Activated CD4-positive, alpha-beta memory T cell treated with anti-CD3 and anti-CD28 coated beads for 36 hours (primary cell): ENCODE results near the gene GPR33. TPM values are rescaled to one million over a fixed set of nuclear protein-coding genes. Genes with fewer than 3 reads are reported as not detected.
"Not testable (repeated sequence)": the region's sequence is repeated elsewhere in the genome, so short reads cannot be mapped to it uniquely, and the experiment has no call there.

Experiments
- CTCF ChIA-PET: fragments of 350-600 bp; sonication (Branson Sonifier 250); formaldehyde crosslinking; loops from one replicate; lab custom pipeline; 2021; ENCODE audit warnings: antibody characterized with exemption, inconsistent platforms; lab: Charles Lee
- POLR2A ChIA-PET: fragments of 350-600 bp; sonication (Branson Sonifier 250); formaldehyde crosslinking; loops from one replicate; lab custom pipeline; 2021; ENCODE audit warnings: antibody characterized with exemption; lab: Charles Lee
- DNase-seq: peaks from one replicate; pipeline ENCODE4 v3.0.0-alpha.2; 2020
- H3K27ac Mint-ChIP-seq: one replicate; pipeline ENCODE4 v1.8.0; 2021; ENCODE audit warnings: mixed read lengths
- H3K27me3 Mint-ChIP-seq: one replicate; pipeline ENCODE4 v1.8.0; 2021; ENCODE audit warnings: mixed read lengths
- H3K36me3 Mint-ChIP-seq: one replicate; pipeline ENCODE4 v1.8.0; 2021; ENCODE audit warnings: mixed read lengths
- H3K4me1 Mint-ChIP-seq: one replicate; pipeline ENCODE4 v1.8.0; 2021; ENCODE audit warnings: low read depth, mixed read lengths
- H3K4me3 Mint-ChIP-seq: one replicate; pipeline ENCODE4 v1.8.0; 2021; ENCODE audit warnings: mild to moderate bottlenecking, mixed read lengths
- H3K9me3 Mint-ChIP-seq: one replicate; pipeline ENCODE4 v1.8.0; 2021; ENCODE audit warnings: mixed read lengths
- intact Hi-C: fragments of 100-400 bp; cut with micrococcal nuclease; formaldehyde crosslinking; loops from one replicate; pipeline ENCODE4 v1.15.1; 2023
- total RNA-seq, 2 experiments: library from RNA; stranded (reverse); gene quantifications; one replicate each; pipeline ENCODE4 v1.2.3, GENCODE V29; 2021

GPR33 gene
- total RNA-seq, 2 experiments from 2014 or later = not detected

DNA sequence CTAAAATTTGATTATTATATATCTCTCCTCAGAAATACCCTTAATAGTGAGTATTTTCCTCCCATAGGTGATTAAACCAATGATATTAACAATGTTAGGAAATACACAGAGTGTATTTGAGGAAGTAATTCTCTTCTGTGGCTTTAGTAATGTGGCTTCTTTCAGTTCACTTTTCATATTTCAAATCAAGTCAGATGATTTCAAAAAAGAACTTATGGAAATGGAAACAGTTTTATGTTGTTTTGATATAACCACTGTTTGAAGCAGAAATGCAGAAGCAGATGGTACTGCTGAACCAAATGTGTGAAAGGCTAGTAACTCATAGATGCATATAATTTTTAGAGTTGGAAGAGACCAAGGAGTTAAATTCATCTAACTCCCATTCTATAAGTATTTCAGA, 1.9 kb upstream of the GPR33 start:
- H3K9me3 Mint-ChIP-seq = no peaks in the 10 kb centered on the region
- H3K27me3 Mint-ChIP-seq = peaks cover 3% of the 10 kb centered on the region
- ChIA-PET CTCF (no interaction called here), POLR2A (no interaction called here)
- no peaks in the 10 kb centered on the region for H3K36me3 Mint-ChIP-seq
- H3K4me1 Mint-ChIP-seq = no peaks in the 10 kb centered on the region
- DNase-seq = no peak
- intact Hi-C loops = no loop called here
- no peak overlapping the region for H3K27ac Mint-ChIP-seq
- H3K4me3 Mint-ChIP-seq = no peak overlapping the region

DNA sequence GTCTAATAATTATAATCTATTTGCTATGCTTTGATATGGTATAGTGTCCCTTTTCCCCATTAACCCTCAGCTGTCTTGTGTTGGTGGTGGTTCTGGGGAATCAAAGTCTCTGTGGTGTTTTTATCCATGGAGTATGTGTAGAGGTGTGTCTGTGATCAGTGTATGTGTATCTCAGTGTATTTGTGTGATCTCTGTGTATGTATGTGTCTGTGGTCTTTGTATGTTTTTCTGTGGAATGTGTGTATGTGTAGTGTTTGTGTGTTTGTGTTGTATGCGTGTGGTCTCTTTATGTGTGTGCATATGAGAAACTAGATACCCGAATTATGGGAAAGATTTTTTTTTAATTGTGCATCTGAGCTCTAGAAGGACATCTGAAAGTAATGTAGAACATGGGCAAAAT, 1.1 kb downstream of the GPR33 start:
- intact Hi-C loops = no loop called here
- Mint-ChIP-seq H3K4me3 (no peak overlapping the region), H3K4me1 (no peaks in the 10 kb centered on the region), H3K9me3 (no peaks in the 10 kb centered on the region), H3K27me3 (no peaks in the 10 kb centered on the region), H3K36me3 (no peaks in the 10 kb centered on the region), H3K27ac (no peak overlapping the region)
- POLR2A ChIA-PET = interaction anchor here (0.6 kb wide), 1 partner anchor 1002 kb away, joined by 3 read pairs; no protein-coding TSS in a partner anchor
- no peak for DNase-seq
- CTCF ChIA-PET = no interaction called here

DNA sequence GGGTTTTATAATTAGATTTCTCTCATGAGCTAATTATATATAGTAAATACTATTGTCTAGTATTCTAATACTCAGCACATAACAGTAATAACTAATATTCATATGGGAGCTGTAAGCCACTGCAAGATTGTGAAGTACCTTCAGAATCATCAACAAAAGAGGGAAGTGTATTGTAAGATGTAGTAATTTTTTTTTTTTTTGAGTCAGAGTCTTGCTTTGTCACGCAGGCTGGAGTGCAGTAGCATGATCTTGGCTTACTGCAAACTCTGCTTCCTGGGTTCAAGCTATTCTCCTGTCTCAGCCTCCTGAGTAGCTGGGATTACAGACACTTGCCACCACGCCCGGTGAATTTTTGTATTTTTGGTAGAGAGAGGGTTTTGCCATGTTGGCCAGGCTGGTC, 3.1 kb downstream of the GPR33 start:
- Mint-ChIP-seq H3K4me1 (no peaks in the 10 kb centered on the region), H3K27ac (no peak overlapping the region), H3K9me3 (no peaks in the 10 kb centered on the region), H3K27me3 (peaks cover 7% of the 10 kb centered on the region), H3K4me3 (no peak overlapping the region), H3K36me3 (no peaks in the 10 kb centered on the region)
- ChIA-PET POLR2A (no interaction called here), CTCF (no interaction called here)
- intact Hi-C loops = no loop called here
- no peak for DNase-seq

DNA sequence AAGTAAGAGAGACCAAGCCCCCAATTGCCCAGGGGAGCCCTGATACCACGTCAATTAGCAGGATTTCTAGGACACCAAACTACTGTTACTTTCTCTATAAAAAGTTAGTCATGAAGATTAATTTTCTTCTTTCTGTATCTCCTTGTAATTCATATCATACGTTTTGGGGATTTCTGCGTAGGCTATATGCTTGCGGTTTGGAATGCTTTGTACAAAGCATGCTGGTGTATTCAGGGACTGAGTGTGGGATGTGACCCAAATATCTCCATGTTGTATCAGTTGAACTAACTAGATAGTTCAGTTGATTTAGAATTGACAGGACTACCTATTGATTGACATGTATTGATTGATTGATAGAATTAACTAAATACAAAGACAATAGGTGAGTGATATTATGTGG, 7.7 kb downstream of the GPR33 start:
- ChIA-PET POLR2A (no interaction called here), CTCF (no interaction called here)
- Mint-ChIP-seq H3K36me3 (no peaks in the 10 kb centered on the region), H3K4me1 (no peaks in the 10 kb centered on the region), H3K4me3 (no peak overlapping the region), H3K9me3 (no peaks in the 10 kb centered on the region), H3K27ac (no peak overlapping the region), H3K27me3 (peaks cover 9% of the 10 kb centered on the region)
- intact Hi-C loops = no loop called here
- DNase-seq = no peak

DNA sequence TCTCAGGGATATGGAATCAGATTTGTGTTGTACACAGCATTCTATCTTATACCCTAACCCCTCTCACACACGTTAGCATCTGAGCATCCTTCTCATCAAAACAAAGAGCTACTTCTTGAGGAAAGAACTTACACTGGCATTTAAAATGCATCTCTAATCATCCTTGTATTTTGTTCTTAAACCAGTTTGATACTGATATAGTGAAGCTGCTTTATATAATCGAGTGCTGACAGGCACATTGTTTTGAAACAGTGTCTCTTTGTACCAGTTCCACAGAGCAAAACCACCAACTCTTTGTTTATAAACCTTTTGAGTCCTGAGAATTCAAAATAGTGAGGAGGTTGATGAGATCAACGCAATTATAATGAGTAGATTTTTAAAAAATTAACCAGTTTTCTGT, 8.8 kb downstream of the GPR33 start:
- POLR2A ChIA-PET = no interaction called here
- H3K27ac Mint-ChIP-seq = no peak overlapping the region

DNA sequence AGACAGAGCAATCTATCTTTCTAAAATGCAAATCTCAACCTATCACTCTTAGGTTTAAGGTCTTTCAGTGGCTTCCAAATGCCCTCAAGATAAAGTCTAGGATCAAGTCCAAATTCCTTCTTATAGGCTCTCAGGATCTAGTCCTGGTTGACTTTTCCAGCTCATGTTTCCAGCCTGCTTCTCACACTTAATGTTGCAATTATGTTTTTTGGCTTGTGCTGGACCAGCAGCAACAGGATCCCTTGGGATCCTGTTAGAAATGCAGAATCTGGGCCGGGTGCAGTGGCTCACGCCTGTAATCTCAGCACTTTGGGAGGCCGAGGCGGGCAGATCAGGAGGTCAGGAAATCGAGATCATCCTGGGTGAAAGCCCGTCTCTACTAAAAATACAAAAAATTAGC, 10.6 kb downstream of the GPR33 start:
- no peaks in the 10 kb centered on the region for H3K36me3 Mint-ChIP-seq
- no peak overlapping the region for H3K4me3 Mint-ChIP-seq
- peaks cover 9% of the 10 kb centered on the region for H3K27me3 Mint-ChIP-seq
- H3K4me1 Mint-ChIP-seq = no peaks in the 10 kb centered on the region
- POLR2A ChIA-PET = no interaction called here
- H3K9me3 Mint-ChIP-seq = no peaks in the 10 kb centered on the region
- no peak for DNase-seq
- intact Hi-C loops = no loop called here
- CTCF ChIA-PET = no interaction called here
- no peak overlapping the region for H3K27ac Mint-ChIP-seq

More for the DNA sequence above, 8.8 kb downstream of the GPR33 start:
- no peak overlapping the region for H3K4me3 Mint-ChIP-seq
- no peaks in the 10 kb centered on the region for H3K9me3 Mint-ChIP-seq
- no peaks in the 10 kb centered on the region for H3K4me1 Mint-ChIP-seq
- CTCF ChIA-PET = no interaction called here
- no peak for DNase-seq
- peaks cover 9% of the 10 kb centered on the region for H3K27me3 Mint-ChIP-seq
- no peaks in the 10 kb centered on the region for H3K36me3 Mint-ChIP-seq
- intact Hi-C loops = no loop called here

DNA sequence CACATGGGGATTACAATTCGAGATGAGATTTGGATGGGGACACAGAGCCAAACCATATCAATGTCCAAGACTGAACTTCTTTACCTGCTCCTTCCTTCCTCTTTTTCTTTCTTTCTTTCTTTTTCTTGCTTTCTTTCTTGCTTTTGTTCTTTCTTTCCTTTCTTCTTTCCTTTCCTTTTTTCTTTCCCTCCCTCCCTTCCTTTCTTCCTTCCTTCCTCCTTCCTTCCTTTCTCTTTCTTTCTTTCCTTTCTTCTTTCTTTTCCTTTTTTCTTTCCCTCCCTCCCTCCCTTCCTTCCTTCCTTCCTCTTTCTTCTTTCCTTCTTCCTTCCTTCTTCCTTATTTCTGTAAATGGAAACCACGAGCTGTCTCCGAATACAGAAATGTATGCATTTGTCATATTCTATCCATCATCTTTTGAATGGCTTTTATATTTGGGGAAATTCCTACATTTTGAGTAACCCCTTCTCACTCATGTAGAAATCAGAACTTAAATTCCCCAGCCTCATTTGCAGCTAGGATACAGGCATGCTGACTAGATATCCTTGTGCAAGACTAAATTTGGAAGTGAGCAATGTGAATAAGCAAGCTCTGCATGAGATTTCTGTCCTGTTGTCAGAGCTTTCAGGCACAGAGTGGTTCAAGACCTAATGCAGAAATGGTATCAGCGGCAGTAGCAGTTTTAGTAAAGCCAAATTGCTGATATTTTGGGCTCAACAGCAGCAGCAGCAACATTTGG, 11.5 kb downstream of the GPR33 start:
- H3K27me3 Mint-ChIP-seq = peaks cover 9% of the 10 kb centered on the region
- H3K4me3 Mint-ChIP-seq = no peak overlapping the region
- POLR2A ChIA-PET = no interaction called here
- H3K36me3 Mint-ChIP-seq = no peaks in the 10 kb centered on the region
- intact Hi-C loops = no loop called here
- no peak for DNase-seq
- no peaks in the 10 kb centered on the region for H3K4me1 Mint-ChIP-seq
- H3K27ac Mint-ChIP-seq = no peak overlapping the region
- CTCF ChIA-PET = no interaction called here
- no peaks in the 10 kb centered on the region for H3K9me3 Mint-ChIP-seq

DNA sequence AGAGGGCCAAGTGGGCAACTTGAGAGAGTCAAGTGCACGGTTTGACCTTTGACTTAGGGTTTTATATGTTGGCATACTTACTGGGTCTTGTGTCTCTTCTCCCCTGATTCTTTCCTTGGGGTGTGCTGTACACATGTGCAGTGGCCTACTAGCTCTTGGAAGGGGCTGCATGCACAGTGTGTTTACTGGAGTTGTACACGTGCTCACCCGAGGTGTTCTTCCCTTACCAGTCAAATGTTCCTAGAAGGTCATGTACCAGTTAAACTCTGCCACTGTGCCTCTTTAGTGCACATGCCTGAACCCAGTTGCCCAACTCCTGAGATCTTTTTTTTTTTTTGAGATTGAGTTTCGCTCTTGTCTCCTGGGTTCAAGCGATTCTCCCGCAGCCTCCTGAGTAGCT, 21.3 kb downstream of the GPR33 start:
- Mint-ChIP-seq H3K27me3 (no peaks in the 10 kb centered on the region), H3K4me1 (no peaks in the 10 kb centered on the region), H3K36me3 (no peaks in the 10 kb centered on the region), H3K9me3 (no peaks in the 10 kb centered on the region), H3K27ac (no peak overlapping the region), H3K4me3 (no peak overlapping the region)
- DNase-seq = no peak
- ChIA-PET POLR2A (no interaction called here), CTCF (no interaction called here)
- intact Hi-C loops = no loop called here

DNA sequence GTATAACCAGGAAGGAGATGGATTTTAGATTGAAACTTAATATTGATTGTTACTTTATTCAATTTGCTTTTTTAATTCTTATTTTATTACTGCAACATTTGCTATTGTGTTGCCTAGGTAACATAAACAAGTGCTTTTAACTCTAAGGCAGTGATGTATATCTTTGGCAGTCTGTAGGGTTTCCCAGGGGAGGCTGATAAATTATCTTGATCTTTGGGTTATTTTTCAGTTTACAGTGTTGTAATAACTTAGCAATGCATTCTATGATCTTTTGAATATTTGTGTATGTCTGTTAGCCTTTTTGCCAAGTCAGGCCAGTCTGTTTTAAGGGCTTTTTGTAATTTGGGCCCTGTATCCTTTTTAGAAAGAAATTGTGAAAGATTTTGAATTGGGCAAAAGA, 22.7 kb downstream of the GPR33 start:
- Mint-ChIP-seq H3K4me3 (no peak overlapping the region), H3K27me3 (no peaks in the 10 kb centered on the region), H3K36me3 (no peaks in the 10 kb centered on the region), H3K27ac (no peak overlapping the region), H3K4me1 (no peaks in the 10 kb centered on the region), H3K9me3 (no peaks in the 10 kb centered on the region)
- intact Hi-C loops = no loop called here
- no peak for DNase-seq
- ChIA-PET POLR2A (no interaction called here), CTCF (interaction anchor here (1.1 kb wide), 1 partner anchor 16 kb away, joined by 3 read pairs; no protein-coding TSS in a partner anchor)

DNA sequence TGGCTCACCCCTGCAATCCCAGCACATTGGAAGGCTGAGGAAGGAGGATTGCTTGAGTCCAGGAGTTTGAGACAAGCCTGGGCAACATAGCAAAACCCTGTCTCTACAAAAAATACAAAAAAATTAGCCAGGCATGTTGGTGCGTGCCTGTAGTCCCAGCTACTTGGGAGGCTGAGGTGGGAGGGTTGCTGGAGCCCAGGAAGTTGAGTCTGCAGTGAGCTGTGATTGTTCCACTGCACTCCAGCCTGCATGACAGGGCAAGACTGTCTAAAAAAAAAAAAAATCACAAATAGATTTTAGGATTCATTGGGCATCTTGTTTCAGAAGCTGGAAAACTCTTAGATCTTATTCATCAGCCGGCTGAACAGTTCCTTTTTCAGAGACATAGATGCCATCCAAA, 25.4 kb downstream of the GPR33 start:
- H3K4me3 Mint-ChIP-seq, POLR2A ChIA-PET, H3K4me1 Mint-ChIP-seq, H3K27ac Mint-ChIP-seq, intact Hi-C loops, H3K9me3 Mint-ChIP-seq, H3K36me3 Mint-ChIP-seq, DNase-seq, H3K27me3 Mint-ChIP-seq: not testable (repeated sequence)
- CTCF ChIA-PET = interaction anchor here (1.3 to 2.3 kb wide), 2 partner anchors 13 to 47 kb away, joined by 4 to 6 read pairs; no protein-coding TSS in a partner anchor

DNA sequence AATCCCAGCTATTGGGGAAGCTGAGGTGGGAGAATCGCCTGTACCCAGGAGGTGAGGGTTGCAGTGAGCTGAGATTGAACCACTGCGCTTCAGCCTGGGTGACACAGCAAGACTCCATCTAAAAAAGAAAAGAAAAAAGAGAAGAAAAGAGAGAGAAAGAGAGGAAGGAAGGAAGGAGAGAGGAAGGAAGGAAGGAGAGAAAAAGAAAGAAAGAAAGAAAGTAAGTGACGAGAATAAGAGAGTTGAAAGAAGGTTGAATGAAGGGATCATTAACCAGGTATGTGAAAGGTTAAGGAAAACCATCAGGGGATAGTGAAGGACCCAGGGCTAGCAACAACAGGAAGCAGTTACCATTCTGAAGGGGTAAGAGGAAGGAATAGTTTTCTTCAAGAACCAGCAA, 26.3 kb downstream of the GPR33 start:
- no peak overlapping the region for H3K4me3 Mint-ChIP-seq
- intact Hi-C loops = no loop called here
- no peaks in the 10 kb centered on the region for H3K9me3 Mint-ChIP-seq
- ChIA-PET CTCF (interaction anchor here (2.3 kb wide), 1 partner anchor 12 kb away, joined by 6 read pairs; no protein-coding TSS in a partner anchor), POLR2A (no interaction called here)
- H3K4me1 Mint-ChIP-seq = peaks cover 13% of the 10 kb centered on the region
- no peaks in the 10 kb centered on the region for H3K27me3 Mint-ChIP-seq
- DNase-seq = no peak
- H3K36me3 Mint-ChIP-seq = no peaks in the 10 kb centered on the region
- H3K27ac Mint-ChIP-seq = no peak overlapping the region

DNA sequence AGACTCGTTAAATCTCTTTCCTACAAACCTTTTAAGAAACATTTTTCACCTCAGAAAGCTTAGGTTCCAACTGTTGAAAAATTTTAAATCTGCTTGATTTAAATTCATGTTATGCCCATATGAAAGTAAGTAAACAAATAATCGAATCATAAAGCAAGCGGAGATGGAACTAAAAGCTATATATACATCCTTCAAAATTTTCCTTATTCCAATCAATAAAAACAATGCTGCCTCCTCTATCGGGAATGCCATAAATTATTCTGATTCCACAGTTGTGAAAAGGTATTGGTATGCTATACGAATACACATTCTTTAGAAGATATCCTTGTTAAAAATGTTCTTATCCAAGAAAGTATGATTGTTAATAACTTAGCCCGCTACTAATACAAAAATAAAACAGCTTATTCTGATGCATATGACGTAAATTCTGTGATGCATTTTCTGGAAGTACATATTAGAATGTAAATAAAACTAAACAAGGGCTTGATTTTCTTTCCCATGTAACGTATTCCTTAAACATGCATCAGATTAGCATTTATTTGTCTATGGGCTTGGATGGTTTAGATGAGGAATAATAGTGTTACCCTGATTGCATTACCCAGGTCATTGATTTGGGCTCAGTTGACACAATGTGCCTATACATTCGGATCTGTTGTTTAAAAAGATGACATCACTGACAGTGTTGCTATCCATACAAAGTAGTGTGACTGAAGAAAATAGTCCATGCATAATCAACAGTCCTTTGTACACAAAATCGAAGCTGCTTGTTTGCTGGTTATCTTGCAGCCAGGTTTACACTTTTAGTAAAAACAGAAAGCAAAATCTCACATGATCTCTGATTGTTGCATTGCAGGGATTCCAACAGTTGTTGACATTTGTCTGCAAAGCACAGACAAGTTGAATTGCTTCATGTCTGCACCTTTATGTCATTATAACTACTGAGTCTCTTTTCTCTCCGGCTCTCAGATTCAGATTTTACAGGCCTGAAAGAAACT, 29.9 kb downstream of the GPR33 start:
- Mint-ChIP-seq H3K27ac (peak overlapping the region; percentile 79), H3K4me1 (peaks cover 25% of the 10 kb centered on the region), H3K27me3 (no peaks in the 10 kb centered on the region), H3K9me3 (no peaks in the 10 kb centered on the region), H3K36me3 (no peaks in the 10 kb centered on the region), H3K4me3 (peak overlapping the region; percentile 95)
- ChIA-PET CTCF (interaction anchor here (0.7 to 1.8 kb wide), 9 partner anchors 8 to 796 kb away, joined by 3 to 9 read pairs (median 5); partner anchors contain the start of genes HEATR5A and HECTD1), POLR2A (interaction anchor here (0.6 to 2.4 kb wide), 4 partner anchors 33 to 250 kb away, joined by 3 to 19 read pairs (median 4); partner anchors contain the start of genes HEATR5A and HECTD1)
- DNase-seq = no peak
- intact Hi-C loops = loop anchor here (1.0 to 10.0 kb wide), 8 partner anchors 38 to 745 kb away; partner anchors contain the start of genes ARHGAP5, HEATR5A, NUBPL and RNU6-8
